HuH-7 (cell line): ENCODE results near the gene ABCC10.
"Not testable (repeated sequence)": the region's sequence is repeated elsewhere in the genome, so short reads cannot be mapped to it uniquely, and the experiment has no call there.

Experiments used
- DNase-seq: peaks from one replicate; pipeline ENCODE4 v3.0.0; 2011; ENCODE audit warnings: low spot score

Gene ABCC10, protein sequence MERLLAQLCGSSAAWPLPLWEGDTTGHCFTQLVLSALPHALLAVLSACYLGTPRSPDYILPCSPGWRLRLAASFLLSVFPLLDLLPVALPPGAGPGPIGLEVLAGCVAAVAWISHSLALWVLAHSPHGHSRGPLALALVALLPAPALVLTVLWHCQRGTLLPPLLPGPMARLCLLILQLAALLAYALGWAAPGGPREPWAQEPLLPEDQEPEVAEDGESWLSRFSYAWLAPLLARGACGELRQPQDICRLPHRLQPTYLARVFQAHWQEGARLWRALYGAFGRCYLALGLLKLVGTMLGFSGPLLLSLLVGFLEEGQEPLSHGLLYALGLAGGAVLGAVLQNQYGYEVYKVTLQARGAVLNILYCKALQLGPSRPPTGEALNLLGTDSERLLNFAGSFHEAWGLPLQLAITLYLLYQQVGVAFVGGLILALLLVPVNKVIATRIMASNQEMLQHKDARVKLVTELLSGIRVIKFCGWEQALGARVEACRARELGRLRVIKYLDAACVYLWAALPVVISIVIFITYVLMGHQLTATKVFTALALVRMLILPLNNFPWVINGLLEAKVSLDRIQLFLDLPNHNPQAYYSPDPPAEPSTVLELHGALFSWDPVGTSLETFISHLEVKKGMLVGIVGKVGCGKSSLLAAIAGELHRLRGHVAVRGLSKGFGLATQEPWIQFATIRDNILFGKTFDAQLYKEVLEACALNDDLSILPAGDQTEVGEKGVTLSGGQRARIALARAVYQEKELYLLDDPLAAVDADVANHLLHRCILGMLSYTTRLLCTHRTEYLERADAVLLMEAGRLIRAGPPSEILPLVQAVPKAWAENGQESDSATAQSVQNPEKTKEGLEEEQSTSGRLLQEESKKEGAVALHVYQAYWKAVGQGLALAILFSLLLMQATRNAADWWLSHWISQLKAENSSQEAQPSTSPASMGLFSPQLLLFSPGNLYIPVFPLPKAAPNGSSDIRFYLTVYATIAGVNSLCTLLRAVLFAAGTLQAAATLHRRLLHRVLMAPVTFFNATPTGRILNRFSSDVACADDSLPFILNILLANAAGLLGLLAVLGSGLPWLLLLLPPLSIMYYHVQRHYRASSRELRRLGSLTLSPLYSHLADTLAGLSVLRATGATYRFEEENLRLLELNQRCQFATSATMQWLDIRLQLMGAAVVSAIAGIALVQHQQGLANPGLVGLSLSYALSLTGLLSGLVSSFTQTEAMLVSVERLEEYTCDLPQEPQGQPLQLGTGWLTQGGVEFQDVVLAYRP (N-terminal part only)

DNA sequence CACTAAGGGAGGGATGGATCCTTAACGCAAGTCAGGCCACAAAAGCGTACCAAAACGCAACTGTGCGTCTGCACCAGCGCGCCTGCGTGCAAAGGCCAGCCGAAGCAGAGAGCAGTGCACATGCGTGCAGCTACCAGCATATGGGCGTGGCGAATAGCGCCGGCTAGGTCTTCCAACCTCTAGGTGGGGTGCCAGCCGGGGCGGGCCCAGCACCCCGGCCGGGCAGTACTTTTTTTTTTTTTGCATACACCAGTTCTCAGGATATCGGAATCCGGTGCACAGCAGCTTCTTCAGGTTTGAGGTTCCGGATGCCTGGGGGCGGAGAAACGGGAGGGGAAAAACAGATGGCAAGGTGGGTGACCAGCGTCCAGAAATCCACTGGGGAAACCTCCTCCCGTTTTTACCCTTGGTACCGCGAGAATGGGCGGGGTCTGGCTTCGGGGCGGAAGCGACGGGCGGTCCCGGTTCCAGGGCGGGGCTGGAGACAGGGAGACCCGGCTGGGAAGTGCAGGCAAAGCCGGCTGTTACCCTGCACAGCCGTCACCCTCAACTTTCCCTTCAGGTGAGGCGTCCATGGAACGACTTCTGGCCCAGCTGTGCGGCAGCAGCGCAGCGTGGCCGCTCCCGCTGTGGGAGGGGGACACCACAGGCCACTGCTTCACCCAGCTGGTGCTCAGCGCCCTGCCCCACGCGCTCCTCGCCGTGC lies at the start of gene ABCC10:
ABCC10 (plus strand) TSS at position 136 of the 706 bp plus-strand sequence; CDS start at position 574, 438 bp downstream.
- peak; percentile 90 for DNase-seq

DNA sequence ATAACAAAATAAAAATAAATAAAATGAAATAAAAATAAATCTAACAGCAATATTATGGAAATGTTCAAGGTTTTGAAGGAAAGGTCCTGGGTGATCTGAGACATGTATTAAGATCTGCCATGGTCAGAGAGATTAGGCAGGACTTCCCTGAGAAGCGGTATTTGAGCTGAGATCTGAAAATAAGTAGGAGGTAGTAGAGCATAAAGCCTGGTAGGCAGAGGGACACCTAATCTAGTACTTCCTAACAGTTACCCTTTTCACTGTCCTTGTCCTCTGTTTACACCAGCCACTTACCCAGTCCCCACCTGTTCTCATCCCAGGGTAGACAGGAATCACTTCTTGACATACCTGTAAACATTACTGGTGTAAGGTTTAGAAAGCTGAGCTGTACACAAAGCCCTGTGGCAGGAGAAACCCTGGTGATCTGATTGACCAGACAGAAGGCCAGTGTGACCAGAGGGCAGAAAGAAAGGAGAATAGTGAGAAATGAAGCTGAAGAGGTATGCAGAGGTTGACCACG lies 49.6 kb upstream of the ABCC10 start:
- no peak for DNase-seq

DNA sequence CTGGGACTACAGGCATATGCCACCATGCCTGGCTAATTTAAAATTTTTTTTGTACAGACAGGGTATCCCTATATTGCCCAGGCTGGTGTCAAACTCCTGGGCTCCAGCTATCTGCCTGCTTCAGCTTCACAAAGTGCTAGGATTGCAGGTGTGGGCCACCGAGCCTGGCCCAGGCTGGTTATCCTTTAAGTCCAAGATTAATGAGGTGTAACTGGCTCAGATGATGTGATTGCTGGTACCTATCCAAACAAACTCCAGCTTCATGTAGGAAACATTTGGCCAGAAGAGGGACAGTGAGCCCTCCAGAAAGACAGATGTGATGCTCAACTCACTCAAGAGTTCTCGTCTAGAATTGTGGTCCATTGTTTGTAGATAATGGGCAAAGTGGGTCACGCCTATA lies 48.7 kb upstream of the ABCC10 start:
- DNase-seq: no peak

DNA sequence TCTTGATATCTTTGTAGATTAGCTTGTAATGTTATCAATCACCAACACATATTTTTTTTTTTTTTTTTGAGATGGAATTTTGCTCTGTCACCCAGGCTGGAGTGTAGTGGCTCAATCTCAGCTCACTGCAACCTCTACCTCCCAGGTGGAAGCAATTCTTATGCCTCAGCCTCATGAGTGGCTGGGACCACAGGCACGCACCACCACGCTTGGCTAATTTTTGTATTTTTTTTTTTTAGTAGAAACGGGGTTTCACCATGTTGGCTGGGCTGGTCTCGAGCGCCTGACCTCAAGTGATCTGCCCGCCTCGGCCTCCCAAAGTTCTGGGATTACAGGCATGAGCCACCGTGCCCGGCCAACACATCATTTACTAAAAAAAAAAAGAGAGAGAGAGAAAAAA lies 46.5 kb upstream of the ABCC10 start:
- DNase-seq: not testable (repeated sequence)

DNA sequence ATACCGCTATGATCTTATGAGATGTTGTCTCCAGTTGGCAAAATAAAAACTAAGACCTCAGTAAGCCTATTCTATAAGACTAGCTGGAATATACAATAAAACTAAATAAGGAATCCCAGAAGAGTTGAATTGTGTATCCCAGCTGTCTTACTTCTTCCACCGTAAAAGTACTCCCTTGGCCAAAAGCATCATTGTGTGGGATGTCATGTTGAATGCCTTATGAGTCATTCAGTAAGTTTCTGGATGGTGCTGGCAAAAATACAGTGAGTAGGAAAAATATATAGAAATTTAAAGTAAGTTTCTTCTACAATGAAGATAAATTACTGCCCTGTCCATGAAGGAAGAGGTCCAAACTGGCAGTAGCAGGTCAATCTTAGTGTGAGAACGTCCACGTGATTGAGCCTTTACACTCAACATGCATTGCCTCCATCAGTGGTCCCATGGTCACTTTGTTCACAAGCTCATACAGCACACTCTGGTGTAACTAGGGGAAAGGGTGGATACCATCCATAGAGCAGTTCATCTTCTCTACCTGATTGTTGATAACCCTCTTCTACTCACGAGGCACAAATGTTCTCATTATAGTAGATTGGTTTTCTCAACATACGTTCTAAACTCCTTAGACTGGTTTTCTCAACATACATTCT lies 44.2 kb upstream of the ABCC10 start:
- DNase-seq: no peak

DNA sequence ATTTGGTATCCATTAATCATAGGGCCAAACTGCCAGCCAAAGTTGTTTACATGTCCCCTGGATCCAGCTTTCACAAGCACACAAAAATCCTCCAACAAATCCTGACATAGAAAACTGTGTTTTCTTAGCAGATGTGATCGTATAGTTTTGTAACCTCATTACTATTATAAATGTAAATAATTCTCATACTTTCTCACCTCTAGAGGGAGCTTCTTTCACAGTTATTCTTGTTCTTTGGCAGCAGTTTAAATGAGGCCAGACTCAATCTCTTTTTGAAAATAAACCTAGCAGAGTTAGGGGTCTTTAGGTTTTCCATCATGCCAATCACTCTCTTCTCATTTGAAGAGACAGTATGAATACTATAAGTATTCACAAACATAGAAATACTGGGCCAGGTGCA lies 40.8 kb upstream of the ABCC10 start:
- DNase-seq: no peak

DNA sequence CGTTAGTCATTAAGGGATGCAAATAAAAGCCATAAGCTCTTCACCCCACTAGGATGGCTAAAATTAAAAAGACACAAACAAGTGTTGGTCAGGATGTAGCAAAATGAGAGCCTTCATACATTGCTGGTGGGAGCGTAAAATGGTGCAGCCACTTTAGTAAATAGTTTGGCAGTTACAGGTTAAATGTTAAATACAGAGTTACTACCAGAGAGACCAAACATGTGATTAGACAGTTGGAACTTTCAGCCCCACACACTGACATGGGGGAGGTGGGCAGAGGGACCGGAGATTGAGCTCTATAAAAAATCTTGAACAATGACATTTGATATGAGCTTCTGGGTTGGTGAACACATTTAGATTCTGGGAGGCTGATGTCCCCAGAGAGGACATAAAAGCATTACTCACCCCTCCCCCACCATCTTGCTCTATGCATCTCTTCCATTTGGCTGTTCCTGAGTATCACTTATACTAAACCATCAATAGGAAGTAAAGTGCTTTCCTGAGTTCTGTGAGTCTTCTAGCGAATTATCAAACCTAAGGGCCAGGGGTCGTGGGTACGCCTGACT lies 37.5 kb upstream of the ABCC10 start:
- DNase-seq: no peak

DNA sequence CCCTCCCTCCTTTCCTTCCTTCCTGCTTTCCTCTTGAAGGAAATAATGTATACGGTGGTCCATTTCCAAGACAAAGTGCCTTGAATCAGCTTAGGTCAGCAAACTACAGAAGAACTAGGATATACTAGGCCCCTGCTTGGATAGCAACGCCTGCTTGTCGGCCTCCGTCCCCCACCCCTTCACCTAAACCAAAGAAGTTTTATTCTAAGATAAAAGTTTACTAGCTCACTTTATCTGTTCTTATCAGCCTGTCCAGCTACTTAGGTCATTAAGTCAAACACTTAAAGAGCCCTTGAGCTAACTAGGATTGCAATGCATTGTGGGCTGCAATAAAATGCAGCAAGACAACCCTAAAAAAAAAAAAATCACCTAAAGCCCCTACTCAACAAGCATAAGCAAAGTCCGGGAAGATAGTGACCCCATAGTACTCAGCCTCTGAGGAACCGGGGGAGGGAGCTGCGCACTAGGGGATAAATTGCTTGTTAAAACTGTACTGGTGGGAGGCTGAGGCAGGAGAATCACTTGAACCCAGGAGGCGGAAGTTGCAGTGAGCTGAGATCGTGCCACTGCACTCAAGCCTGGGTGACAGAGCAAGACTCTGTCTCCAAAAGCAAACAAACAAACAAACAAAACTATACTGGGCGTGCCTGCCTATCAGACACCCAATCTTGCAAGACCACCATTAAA lies 36.4 kb upstream of the ABCC10 start:
- not testable (repeated sequence) for DNase-seq

DNA sequence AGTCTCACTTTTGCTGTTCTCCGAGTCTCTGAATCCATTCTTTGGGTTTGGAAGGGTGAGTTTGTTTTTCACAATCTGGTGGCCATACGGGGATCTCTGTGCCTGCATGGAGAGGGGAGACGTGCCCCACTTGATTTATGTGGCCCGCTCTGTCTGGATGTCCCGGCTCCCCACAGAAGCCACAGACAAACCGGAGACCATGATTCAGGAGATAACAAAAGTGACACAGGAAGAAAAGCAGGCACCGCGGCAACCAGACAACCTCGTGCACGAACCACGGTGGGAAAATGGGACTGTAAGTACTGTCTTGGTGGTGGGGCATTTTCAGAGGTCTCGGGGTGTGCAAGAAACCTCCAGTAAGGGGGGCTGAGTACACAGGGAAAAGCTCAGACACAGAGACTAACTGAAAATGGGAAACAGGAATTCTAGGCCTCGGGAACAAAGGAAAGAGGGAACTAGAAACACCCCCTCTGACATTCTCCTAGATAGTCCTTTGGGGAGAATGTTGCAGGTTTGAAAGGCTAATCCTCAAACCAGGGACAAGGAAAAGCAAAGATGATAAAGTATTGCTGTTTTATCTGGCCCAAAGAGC lies 35.8 kb upstream of the ABCC10 start:
- DNase-seq: no peak

DNA sequence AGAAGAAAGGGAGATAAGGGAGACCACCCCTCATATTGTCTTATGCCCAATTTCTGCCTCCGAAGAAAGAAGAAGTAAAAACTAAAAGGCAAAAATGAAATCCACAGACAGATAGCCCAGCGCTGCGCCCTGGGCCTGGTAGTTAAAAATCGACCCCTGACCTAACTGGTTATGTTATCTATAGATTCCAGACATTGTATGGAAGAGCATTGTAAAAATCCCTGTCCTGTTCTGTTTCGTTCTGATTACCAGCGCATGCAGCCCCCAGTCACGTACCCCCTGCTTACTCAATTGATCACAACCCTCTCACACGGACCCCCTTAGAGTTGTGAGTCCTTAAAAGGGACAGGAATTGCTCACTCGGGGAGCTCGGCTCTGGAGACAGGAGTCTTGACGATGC lies 34.2 kb upstream of the ABCC10 start:
- DNase-seq: not testable (repeated sequence)

DNA sequence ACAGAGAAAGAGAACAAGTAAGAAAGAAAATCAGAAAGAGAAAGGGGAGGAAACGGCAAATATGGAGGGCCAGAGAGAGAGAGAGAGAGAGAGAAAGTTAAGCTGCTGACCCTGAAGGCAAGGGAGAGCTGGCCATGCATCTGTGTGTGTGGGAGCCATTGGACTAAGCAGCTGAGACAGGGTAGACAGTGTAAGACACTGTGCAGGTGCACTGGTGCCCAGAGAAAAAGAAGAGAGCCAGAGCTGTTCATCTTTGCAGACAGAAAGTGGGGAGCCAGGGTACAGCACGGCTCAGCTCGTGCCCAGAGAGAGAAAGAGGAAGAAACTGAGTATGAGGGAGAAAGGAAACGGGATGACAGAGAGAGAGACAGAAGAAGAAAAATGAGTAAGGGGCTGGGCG lies 33.7 kb upstream of the ABCC10 start:
- no peak for DNase-seq

DNA sequence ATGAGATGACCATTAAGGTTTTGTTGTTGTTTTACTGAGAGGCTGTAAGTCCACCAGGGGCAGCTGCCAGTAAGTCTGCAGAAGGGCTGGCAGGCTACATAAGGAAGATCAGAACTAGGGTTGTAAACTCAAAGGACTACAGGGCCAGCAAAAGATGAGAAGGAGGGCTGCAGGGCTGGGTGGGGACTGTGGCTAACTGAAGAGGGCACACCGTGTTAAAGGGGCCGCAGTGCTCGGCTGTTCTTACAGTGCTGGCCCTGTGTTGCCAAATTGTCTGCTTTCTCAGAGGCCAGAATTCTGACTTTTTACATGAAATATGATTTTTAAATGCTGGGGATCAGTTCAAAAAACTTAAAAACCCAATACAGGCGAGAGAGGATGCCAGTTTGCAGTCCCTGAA lies 32.4 kb upstream of the ABCC10 start:
- DNase-seq: no peak

DNA sequence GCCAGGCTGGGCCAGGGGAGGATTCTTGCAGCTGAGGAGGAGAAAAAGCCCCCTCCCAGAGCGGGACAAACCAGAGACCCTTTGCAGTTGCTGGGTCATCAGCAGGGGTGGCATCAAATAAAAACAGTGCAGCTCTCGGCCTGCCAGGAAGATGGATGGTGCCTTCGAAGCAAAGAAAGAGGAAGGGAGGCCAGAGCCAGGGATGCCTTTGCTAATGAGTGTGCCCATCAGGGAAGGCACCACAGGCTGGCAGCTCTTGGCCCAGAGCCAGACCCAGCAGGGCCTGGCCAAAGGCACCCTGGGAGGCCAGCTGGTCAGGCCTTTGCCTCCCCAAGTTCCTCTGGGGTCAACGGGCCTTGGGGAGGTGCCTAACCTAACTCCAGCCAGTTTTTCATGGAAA lies 31.6 kb upstream of the ABCC10 start:
- no peak for DNase-seq

DNA sequence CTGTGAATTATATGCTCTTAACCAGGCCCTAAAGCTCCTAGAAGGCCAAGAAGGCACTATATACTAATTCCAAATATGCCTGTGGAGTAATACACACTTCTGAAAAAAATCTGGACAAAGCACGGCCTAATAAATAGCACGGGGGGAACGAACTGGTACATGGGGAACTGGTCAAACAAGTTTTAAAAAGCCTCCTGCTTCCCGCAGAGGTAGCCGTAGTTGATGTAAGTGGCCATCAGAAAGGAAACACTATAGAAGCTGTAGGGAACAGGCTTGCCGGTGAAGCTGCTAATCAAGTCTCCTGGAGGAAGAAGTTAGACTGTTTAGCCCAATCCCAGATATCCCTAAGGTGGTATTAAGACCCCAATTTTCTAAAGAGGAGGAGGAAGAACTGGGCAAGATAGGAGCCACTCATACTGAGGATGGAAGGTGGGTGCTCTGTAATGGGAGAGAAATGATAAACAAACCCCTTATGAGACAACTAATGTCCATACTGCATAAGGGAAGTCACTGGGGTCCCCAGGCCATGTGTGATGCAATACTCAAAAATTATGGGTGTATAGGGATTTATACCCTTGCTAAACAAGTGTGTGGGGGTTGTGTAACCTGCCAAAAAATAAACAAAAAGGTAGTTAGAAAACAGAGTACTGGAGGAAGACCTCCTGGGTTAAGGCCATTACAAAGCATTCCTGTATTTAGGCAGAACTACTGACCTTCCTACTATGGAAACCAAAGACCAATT lies 30.8 kb upstream of the ABCC10 start:
- no peak for DNase-seq

DNA sequence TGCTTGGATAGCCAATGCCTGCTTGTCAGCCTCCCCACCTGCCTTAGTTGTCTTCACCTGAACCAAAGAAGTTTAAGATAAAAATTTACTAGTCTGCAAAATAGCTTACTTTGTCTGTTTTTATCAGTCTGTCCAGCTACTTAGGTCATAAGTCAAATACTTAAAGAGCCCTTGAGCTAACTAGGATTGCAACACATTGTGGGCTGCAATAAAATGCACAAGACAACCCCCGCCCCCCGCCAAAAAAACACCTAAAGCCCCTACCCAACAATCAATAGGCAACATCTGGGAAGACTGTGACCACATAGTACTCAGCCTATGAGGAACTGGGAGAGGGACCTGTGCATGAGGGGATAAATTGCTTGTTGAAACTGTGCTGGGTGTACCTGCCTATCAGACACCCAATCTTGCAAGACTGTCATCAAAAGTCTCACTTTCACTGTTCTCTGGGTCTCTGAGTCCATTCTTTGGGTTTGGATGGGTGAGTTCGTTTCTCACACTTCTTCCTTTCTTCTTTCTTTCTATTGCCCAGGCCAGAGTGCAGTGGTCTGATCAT lies 27.3 kb upstream of the ABCC10 start:
- DNase-seq: no peak

DNA sequence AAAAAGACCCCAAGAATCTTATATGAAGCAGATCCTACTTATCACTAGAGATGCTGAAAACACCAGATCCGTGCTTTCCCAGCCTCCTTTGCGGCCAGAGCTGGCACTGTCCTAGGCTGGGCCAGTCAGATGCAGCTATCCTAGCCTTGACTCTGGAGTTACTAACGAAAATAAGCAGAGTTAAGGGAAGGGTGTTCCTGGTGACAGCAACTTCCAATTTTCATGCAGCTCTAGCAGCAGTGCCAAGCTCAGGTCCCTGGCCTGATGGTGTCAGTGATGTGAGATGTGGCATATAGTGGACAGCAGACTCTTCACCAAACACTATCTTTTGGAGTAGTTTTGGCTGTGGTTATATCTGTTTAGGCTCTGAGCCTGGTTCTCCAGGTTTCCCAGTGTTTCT lies 25.6 kb upstream of the ABCC10 start:
- DNase-seq: no peak

DNA sequence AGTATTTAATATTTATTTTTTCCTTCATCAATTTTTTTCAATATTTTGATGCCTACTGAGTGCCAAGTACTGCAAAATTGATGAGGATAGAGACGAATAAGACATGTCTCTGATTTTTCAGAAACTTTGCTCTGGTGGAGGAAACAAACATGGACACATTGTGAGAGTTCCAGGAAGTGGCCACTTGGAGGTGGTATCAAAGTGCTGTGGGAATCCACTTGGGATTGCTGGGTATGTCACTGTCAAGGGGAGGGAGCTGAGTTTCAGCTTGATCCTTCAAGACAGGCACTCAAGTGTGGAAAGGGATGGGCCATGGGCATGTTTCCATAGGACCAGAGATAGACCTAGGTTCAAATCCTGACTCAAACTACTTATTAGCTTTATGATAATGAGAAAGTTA lies 24.5 kb upstream of the ABCC10 start:
- DNase-seq: no peak

DNA sequence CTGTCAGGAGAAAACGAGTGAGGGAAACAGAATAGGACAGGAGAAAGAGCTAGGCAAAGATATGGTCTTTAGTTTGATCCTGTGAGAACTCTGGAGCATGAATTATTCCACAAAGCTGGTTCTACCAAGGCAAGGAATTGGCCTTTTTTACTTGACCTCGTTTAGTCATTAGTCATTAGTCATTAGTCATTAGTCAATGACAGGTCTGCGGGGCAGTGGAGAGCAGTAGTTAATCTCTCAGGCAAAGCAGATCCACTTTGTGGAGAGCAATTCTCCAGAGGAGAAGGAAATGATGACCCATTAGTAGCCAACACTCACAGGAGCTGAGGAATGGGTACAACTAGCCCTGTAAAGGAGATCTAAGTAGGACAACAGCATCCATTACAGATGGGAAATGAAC lies 22.0 kb upstream of the ABCC10 start:
- no peak for DNase-seq

DNA sequence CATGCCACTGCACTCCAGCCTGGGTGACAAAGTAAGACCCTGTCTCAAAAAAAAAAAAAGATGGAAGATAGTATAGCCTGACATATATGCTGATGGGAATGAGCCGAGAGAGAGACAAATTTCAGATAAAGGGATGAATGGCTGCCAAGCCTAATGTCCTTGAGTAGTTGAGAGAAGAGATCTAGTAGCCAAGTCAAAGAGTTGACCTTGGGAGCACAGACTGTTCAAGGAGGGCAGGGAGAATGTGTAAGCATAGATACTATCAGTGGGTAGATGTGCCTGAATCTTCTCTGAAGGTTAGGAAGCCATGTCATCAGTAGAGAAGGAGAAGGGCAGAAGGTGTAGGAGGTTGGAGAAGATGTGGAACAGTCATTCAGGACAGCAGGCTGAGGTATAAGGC lies 20.0 kb upstream of the ABCC10 start:
- DNase-seq: no peak
